Tibial nerve (tissue), 3 donors: ENCODE results near the gene KRT73.

Experiments
- POLR2A ChIP-seq, 2 donors: fragments of 450-650 bp; IDR thresholded peaks; one replicate each; pipeline ENCODE4 v1.6.1; 2017; ENCODE audit warnings: antibody characterized with exemption in 2 of 2, mild to moderate bottlenecking in 2 of 2, moderate library complexity in 2 of 2
- TF ChIP-seq, protein P1 (sequence below), 5 experiments: fragments of 200-600 bp in 3 of 5; fragments of 450-650 bp in 2 of 5; sonication (generic) in 3 of 5; IDR thresholded peaks; one replicate each; pipeline ENCODE4 v1.5.1; 2016 to 2019; ENCODE audit warnings: antibody characterized with exemption in 5 of 5, mild to moderate bottlenecking in 3 of 5, moderate library complexity in 2 of 5

DNA sequence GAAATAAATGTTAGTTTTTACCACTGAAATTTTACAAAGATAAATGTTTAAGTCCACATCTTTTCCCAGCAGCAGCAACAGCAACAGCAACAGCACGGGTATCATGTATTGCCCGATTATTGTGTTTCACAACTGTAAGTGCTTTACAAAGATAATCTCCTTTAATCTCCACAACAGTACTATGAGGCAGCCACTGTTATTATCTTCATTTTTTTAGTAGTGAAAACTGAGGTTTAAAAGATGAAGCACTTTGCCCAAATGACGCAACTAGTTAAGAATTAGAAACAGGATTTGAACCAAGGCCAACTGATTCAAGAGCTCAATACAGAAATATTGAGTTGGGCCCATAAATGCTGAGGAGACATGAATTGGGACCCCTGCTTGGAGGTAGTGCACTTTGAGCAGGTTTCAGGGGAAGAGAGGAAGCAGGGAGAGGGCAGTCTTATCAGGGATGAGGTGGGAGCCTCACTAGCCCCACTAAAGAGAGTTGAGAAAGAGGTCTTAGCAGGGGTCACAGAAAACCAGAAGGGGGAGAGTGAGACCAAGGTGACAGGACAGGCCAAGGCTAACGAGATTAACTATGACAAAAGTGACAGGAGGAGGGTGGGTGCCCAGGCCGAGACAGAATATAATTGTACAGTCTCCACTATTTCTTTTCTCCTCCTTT is 18.4 kb upstream of the KRT73 start:
- TF ChIP-seq, protein P1, sequence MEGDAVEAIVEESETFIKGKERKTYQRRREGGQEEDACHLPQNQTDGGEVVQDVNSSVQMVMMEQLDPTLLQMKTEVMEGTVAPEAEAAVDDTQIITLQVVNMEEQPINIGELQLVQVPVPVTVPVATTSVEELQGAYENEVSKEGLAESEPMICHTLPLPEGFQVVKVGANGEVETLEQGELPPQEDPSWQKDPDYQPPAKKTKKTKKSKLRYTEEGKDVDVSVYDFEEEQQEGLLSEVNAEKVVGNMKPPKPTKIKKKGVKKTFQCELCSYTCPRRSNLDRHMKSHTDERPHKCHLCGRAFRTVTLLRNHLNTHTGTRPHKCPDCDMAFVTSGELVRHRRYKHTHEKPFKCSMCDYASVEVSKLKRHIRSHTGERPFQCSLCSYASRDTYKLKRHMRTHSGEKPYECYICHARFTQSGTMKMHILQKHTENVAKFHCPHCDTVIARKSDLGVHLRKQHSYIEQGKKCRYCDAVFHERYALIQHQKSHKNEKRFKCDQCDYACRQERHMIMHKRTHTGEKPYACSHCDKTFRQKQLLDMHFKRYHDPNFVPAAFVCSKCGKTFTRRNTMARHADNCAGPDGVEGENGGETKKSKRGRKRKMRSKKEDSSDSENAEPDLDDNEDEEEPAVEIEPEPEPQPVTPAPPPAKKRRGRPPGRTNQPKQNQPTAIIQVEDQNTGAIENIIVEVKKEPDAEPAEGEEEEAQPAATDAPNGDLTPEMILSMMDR (IDR thresholded peaks at IDR 0.05): no peak
- TF ChIP-seq POLR2A (IDR thresholded peaks at IDR 0.05): no peak
